K562 (cell line): Measurements from ENCODE around the gene LSR. TPM values are rescaled to one million over a fixed set of nuclear protein-coding genes. Genes with fewer than 3 reads are reported as not detected.
A peak's percentile ranks its signal among the peaks of the same experiment; 100 is the strongest.

ENCODE experiments used
- ARHGAP35 ChIP-seq: fragments of 450-650 bp; IDR thresholded peaks from 2 replicates; pipeline ENCODE4 v1.6.1; 2018; ENCODE audit not compliant: partially characterized antibody
- CBX1 ChIP-seq: sonication (generic); IDR thresholded peaks from 2 replicates; pipeline ENCODE4 v1.6.1; 2016; ENCODE audit warnings: antibody characterized with exemption, low read depth, mild to moderate bottlenecking
- DPF2 ChIP-seq: fragments of 450-650 bp; IDR thresholded peaks from 2 replicates; pipeline ENCODE4 v1.6.1; 2016
- EHMT2 ChIP-seq: fragments of 450-650 bp; IDR thresholded peaks from 2 replicates; pipeline ENCODE4 v1.6.1; 2018; ENCODE audit warnings: antibody characterized with exemption
- HDGF ChIP-seq: fragments of 450-650 bp; IDR thresholded peaks from 2 replicates; pipeline ENCODE4 v1.6.1; 2016
- LARP7 ChIP-seq: fragments of 450-650 bp; IDR thresholded peaks from 2 replicates; pipeline ENCODE4 v1.6.1; 2016
- MEIS2 ChIP-seq: fragments of 450-650 bp; IDR thresholded peaks from 2 replicates; pipeline ENCODE4 v1.6.1; 2014; ENCODE audit warnings: mild to moderate bottlenecking; ENCODE audit not compliant: partially characterized antibody
- NBN ChIP-seq: fragments of 450-650 bp; IDR thresholded peaks from 2 replicates; pipeline ENCODE4 v1.6.1; 2016; ENCODE audit warnings: low read depth, mild to moderate bottlenecking
- NCOR1 ChIP-seq: fragments of 450-650 bp; IDR thresholded peaks from 2 replicates; pipeline ENCODE4 v1.6.1; 2016; ENCODE audit warnings: mild to moderate bottlenecking, moderate library complexity
- SPI1 ChIP-seq: IDR thresholded peaks from 2 replicates; pipeline ENCODE4 v1.6.1; 2011; ENCODE audit warnings: low read depth, low read length, control low read depth, borderline replicate concordance
- ZBTB17 ChIP-seq: fragments of 450-650 bp; formaldehyde crosslinking; IDR thresholded peaks from 2 replicates; pipeline ENCODE4 v1.4.0; 2020; ENCODE audit warnings: mild to moderate bottlenecking
- ZNF3 ChIP-seq: fragments of 250-450 bp; sonication (Bioruptor Pico); IDR thresholded peaks from 2 replicates; pipeline ENCODE4 v1.5.0; 2021; ENCODE audit warnings: mild to moderate bottlenecking, moderate library complexity
- ZNF41 ChIP-seq: fragments of 250-450 bp; sonication (Bioruptor Pico); conservative IDR thresholded peaks from 2 replicates; pipeline ENCODE4 v1.4.0; 2020; ENCODE audit warnings: mild to moderate bottlenecking
- polyA plus RNA-seq, 8 experiments: library from polyadenylated mRNA; depleted of rRNA in 4 of 8; stranded (reverse) in 5 of 8; unstranded in 3 of 8; fragments of >200 nt; fragmentation: Nextera tagmentation in 2 of 8; fragmentation: Illumina TruSeq in 1 of 8; extraction: Ambion mirVana in 2 of 8; extraction: Trizol in 1 of 8; gene quantifications; 2 replicates each; pipeline versions ENCODE4 v1.2.1 to v1.2.3, GENCODE V29; 2011 to 2014; ENCODE audit warnings: inconsistent platforms in 1 of 8, missing spikeins in 1 of 8
- total RNA-seq, 7 experiments: library from RNA; depleted of rRNA in 6 of 7; stranded (reverse); fragments of >200 nt in 6 of 7; fragmentation: Illumina TruSeq in 2 of 7; extraction: Trizol in 2 of 7; gene quantifications; 2 replicates each; pipeline versions ENCODE4 v1.2.1 to v1.2.3, GENCODE V29; 2011 to 2021; ENCODE audit warnings: low replicate concordance in 1 of 7
- TF ChIP-seq, protein P1 (sequence below): IDR thresholded peaks from 2 replicates; pipeline ENCODE4 v1.6.1; 2014; ENCODE audit warnings: antibody characterized with exemption
- TF ChIP-seq, protein P2 (sequence below): fragments of 450-650 bp; formaldehyde crosslinking; IDR thresholded peaks from 2 replicates; pipeline ENCODE4 v1.4.0; 2022; ENCODE audit warnings: missing genetic modification characterization
- TF ChIP-seq, protein P3 (sequence below): fragments of 250-450 bp; sonication (Bioruptor Pico); IDR thresholded peaks from 2 replicates; pipeline ENCODE4 v1.5.1; 2021; ENCODE audit warnings: mild to moderate bottlenecking
- TF ChIP-seq, protein P4 (sequence below): fragments of 450-650 bp; IDR thresholded peaks from 2 replicates; pipeline ENCODE4 v1.6.1; 2016; ENCODE audit warnings: borderline replicate concordance
- TF ChIP-seq, protein P5 (sequence below): fragments of 450-650 bp; IDR thresholded peaks from 2 replicates; pipeline ENCODE4 v1.6.1; 2017; ENCODE audit warnings: antibody characterized with exemption
- TF ChIP-seq, protein P6 (sequence below): fragments of 450-650 bp; formaldehyde crosslinking; IDR thresholded peaks from 2 replicates; pipeline ENCODE4 v1.4.0; 2022; ENCODE audit warnings: missing genetic modification characterization

Gene LSR
- total and polyA plus RNA-seq, 9 of the 15 experiments (the other 6 are each of a cell fraction or from before 2014, with no cell fraction given): 0.44 to 87.9 (median 28.0) TPM

DNA sequence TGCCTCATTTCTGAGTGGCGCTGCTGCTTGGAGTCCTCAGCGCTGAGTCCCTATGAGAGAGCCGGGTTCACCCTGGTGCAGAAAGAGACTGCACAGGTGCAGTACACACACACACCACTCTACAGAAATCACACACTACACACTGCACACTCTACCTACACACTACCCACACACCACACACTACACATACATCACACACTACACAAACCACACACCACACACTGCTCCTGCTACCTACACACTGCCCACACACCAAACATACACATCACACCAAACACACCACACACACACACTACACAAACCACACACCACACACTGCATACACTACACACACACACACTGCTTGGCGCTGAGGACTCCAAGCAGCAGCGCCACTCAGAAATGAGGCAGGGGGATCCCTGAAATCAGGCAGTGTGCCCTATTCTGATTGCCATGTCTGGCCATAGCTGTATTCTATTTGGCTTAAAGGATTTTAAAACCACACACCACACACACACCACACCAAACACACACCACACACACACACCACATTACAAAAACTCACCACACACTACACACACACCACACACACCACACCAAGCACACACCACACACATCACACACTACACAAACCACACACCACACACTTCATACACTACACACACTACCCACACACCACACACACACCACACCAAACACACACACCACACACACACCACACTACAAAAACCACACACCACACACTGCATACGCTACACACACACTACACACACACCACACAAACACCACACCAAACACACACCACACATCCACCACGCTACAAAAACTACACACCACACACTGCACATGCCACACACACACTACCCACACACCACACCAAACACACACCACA is 48.1 kb downstream of the LSR start (continued):
- TF ChIP-seq, protein P1, sequence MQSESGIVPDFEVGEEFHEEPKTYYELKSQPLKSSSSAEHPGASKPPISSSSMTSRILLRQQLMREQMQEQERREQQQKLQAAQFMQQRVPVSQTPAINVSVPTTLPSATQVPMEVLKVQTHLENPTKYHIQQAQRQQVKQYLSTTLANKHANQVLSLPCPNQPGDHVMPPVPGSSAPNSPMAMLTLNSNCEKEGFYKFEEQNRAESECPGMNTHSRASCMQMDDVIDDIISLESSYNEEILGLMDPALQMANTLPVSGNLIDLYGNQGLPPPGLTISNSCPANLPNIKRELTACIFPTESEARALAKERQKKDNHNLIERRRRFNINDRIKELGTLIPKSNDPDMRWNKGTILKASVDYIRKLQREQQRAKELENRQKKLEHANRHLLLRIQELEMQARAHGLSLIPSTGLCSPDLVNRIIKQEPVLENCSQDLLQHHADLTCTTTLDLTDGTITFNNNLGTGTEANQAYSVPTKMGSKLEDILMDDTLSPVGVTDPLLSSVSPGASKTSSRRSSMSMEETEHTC: no peak
- TF ChIP-seq EHMT2 (peak; percentile 26), ARHGAP35 (peak; percentile 45), LARP7 (peak; percentile 58; the same call in 1 of the 2 replicates), SPI1 (no peak), NBN (peak; percentile 64; the same call in 1 of the 2 replicates), CBX1 (no peak; the same call in 1 of the 2 replicates), ZBTB17 (no peak), NCOR1 (no peak), DPF2 (peak; percentile 18; the same call in 1 of the 2 replicates), MEIS2 (no peak), HDGF (peak; percentile 86), ZNF41 (CRISPR knock-in tag) (no peak), ZNF3 (CRISPR knock-in tag) (no peak)
- TF ChIP-seq, protein P2, sequence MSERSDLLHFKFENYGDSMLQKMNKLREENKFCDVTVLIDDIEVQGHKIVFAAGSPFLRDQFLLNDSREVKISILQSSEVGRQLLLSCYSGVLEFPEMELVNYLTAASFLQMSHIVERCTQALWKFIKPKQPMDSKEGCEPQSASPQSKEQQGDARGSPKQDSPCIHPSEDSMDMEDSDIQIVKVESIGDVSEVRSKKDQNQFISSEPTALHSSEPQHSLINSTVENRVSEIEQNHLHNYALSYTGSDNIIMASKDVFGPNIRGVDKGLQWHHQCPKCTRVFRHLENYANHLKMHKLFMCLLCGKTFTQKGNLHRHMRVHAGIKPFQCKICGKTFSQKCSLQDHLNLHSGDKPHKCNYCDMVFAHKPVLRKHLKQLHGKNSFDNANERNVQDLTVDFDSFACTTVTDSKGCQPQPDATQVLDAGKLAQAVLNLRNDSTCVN (CRISPR knock-in tag): peak; percentile 46; the same call in 1 of the 2 replicates
- TF ChIP-seq, protein P3, sequence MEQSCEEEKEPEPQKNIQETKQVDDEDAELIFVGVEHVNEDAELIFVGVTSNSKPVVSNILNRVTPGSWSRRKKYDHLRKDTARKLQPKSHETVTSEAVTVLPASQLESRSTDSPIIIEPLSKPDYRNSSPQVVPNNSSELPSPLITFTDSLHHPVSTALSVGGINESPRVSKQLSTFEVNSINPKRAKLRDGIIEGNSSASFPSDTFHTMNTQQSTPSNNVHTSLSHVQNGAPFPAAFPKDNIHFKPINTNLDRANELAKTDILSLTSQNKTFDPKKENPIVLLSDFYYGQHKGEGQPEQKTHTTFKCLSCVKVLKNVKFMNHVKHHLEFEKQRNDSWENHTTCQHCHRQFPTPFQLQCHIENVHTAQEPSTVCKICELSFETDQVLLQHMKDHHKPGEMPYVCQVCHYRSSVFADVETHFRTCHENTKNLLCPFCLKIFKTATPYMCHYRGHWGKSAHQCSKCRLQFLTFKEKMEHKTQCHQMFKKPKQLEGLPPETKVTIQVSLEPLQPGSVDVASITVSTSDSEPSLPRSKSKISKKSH (CRISPR knock-in tag): no peak
- TF ChIP-seq, protein P4, sequence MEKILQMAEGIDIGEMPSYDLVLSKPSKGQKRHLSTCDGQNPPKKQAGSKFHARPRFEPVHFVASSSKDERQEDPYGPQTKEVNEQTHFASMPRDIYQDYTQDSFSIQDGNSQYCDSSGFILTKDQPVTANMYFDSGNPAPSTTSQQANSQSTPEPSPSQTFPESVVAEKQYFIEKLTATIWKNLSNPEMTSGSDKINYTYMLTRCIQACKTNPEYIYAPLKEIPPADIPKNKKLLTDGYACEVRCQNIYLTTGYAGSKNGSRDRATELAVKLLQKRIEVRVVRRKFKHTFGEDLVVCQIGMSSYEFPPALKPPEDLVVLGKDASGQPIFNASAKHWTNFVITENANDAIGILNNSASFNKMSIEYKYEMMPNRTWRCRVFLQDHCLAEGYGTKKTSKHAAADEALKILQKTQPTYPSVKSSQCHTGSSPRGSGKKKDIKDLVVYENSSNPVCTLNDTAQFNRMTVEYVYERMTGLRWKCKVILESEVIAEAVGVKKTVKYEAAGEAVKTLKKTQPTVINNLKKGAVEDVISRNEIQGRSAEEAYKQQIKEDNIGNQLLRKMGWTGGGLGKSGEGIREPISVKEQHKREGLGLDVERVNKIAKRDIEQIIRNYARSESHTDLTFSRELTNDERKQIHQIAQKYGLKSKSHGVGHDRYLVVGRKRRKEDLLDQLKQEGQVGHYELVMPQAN: peak; percentile 33; the same call in 1 of the 2 replicates
- TF ChIP-seq, protein P5, sequence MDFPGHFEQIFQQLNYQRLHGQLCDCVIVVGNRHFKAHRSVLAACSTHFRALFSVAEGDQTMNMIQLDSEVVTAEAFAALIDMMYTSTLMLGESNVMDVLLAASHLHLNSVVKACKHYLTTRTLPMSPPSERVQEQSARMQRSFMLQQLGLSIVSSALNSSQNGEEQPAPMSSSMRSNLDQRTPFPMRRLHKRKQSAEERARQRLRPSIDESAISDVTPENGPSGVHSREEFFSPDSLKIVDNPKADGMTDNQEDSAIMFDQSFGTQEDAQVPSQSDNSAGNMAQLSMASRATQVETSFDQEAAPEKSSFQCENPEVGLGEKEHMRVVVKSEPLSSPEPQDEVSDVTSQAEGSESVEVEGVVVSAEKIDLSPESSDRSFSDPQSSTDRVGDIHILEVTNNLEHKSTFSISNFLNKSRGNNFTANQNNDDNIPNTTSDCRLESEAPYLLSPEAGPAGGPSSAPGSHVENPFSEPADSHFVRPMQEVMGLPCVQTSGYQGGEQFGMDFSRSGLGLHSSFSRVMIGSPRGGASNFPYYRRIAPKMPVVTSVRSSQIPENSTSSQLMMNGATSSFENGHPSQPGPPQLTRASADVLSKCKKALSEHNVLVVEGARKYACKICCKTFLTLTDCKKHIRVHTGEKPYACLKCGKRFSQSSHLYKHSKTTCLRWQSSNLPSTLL: peak; percentile 28; the same call in 1 of the 2 replicates
- TF ChIP-seq, protein P6, sequence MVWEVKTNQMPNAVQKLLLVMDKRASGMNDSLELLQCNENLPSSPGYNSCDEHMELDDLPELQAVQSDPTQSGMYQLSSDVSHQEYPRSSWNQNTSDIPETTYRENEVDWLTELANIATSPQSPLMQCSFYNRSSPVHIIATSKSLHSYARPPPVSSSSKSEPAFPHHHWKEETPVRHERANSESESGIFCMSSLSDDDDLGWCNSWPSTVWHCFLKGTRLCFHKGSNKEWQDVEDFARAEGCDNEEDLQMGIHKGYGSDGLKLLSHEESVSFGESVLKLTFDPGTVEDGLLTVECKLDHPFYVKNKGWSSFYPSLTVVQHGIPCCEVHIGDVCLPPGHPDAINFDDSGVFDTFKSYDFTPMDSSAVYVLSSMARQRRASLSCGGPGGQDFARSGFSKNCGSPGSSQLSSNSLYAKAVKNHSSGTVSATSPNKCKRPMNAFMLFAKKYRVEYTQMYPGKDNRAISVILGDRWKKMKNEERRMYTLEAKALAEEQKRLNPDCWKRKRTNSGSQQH (CRISPR knock-in tag): peak; percentile 51
